IPS-20b (cell line): ENCODE data around the gene HUS1.
"Not testable (repeated sequence)": the region's sequence is repeated elsewhere in the genome, so short reads cannot be mapped to it uniquely, and the experiment has no call there.

Experiments
- H3K27ac ChIP-seq: one replicate; pipeline ENCODE4 v1.5.1; 2013; ENCODE audit warnings: low read length
- H3K27me3 ChIP-seq: 2 replicates; pipeline ENCODE4 v1.6.1; 2013; ENCODE audit warnings: mild to moderate bottlenecking, low read length, inconsistent platforms; ENCODE audit not compliant: insufficient read depth
- H3K36me3 ChIP-seq: 2 replicates; pipeline ENCODE4 v1.6.1; 2013; ENCODE audit warnings: low read depth, mild to moderate bottlenecking, inconsistent platforms, low read length, moderate library complexity; ENCODE audit not compliant: insufficient read depth
- H3K4me1 ChIP-seq: 2 replicates; pipeline ENCODE4 v1.6.1; 2013; ENCODE audit warnings: mild to moderate bottlenecking, control low read depth, inconsistent platforms, low read length, moderate library complexity; ENCODE audit not compliant: insufficient read depth
- H3K4me3 ChIP-seq: 2 replicates; pipeline ENCODE4 v1.5.1; 2013; ENCODE audit warnings: mild to moderate bottlenecking, low read length, inconsistent platforms
- H3K9ac ChIP-seq: 2 replicates; pipeline ENCODE4 v1.6.1; 2013; ENCODE audit warnings: low read depth, mild to moderate bottlenecking, inconsistent platforms, low read length, moderate library complexity
- H3K9me3 ChIP-seq: 2 replicates; pipeline ENCODE4 v1.6.1; 2013; ENCODE audit warnings: mild to moderate bottlenecking, low read depth, low read length, inconsistent platforms; ENCODE audit not compliant: insufficient read depth

HUS1 gene

DNA sequence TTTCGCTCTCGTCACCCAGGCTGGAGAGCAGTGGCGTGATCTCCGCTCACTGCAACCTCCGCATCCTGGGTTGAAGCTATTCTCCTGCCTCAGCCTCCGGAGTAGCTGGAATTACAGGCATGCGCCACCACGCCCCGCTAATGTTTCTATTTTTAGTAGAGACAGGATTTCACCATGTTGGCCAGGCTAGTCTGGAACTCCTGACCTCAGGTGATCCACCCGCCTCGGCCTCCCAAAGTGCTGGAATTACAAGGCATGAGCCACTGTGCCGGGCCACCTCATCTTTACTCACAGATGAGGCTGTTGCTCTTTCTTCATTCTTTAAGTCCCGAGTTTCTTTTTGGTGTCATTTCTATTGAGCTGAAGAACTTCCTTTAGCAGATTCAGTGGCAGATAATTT, 20.7 kb upstream of the HUS1 start:
- not testable (repeated sequence) for H3K4me3 ChIP-seq, H3K9me3 ChIP-seq, H3K4me1 ChIP-seq, H3K36me3 ChIP-seq, H3K27me3 ChIP-seq, H3K9ac ChIP-seq, H3K27ac ChIP-seq

DNA sequence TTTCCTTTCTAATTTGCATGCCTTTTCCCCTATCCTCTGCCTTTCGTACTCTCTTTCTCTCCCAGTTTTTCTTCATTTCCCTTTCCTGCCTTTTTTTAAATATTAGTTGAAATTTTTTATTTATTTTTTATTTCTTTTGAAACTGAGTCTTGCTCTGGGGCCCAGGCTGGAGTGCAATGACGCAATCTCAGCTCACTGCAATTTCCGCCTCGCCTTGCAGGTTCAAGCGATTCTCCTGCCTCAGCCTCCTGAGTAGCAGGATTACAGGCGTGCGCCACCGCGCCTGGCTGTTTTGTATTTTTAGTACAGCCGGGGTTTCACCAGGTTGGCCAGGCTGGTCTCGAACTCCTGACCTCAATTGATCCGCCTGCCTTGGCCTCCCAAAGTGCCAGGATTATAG, 20.0 kb upstream of the HUS1 start:
- H3K4me1 ChIP-seq = no peaks in the 10 kb centered on the region
- H3K4me3 ChIP-seq = no peak overlapping the region
- no peaks in the 10 kb centered on the region for H3K27me3 ChIP-seq
- no peaks in the 10 kb centered on the region for H3K36me3 ChIP-seq
- H3K9me3 ChIP-seq = no peaks in the 10 kb centered on the region
- no peak overlapping the region for H3K9ac ChIP-seq
- H3K27ac ChIP-seq = no peak overlapping the region

DNA sequence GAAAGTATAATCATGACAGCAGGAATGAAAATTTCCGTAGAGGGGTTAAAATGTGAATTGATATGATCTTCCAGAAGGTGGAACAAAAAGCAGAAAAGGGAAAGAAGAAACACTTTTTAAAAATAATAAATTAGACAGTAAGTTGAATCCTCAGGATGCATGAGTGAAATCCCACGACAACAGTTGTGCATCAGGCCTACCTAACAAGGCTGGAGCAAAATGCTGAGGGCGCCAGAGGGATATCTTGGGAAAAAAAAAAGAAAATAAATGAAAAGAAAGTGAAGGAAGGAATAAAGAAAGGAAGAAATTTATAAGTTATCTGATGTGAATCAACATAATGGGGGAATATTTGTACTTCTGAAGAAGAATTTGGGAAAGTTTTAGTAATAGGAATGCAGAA, 13.0 kb upstream of the HUS1 start:
- H3K27me3 ChIP-seq = no peaks in the 10 kb centered on the region
- peaks cover 8% of the 10 kb centered on the region; the same call in 1 of the 2 replicates for H3K4me1 ChIP-seq
- H3K9me3 ChIP-seq = no peaks in the 10 kb centered on the region
- no peak overlapping the region for H3K27ac ChIP-seq
- peak overlapping the region; percentile 29; the same call in 1 of the 2 replicates for H3K9ac ChIP-seq
- peak overlapping the region; percentile 52; the same call in 1 of the 2 replicates for H3K4me3 ChIP-seq
- H3K36me3 ChIP-seq = no peaks in the 10 kb centered on the region

DNA sequence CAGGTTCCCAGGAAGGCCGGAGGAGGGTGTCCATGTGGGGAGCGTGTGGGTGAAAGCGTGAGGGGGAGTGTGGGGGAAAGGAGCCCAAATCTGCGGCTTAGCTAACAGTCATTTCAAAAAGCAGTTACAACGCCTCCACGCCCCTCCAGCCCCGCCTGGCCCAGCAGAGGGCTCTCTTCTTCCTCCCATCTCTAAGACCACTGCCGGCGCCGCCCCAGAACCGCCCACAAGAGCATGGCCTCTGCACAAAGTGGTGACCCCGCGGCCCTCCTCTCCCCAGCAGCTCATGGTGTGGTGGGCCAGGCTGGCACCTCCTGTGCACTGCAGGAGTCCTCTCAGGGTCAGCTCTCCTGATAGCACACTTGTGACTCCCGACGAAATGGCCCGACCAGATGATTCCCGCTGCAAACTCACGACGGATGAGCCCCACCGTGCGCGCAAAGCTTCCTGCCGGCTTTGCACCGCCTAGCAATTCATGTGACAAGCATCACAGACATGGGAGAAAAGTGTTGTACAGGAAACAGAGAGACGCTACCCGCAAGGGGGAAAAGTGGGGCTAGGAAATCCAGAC, 12.4 kb upstream of the HUS1 start:
- Histone ChIP-seq H3K27ac (no peak overlapping the region), H3K27me3 (no peaks in the 10 kb centered on the region), H3K4me3 (peak overlapping the region; percentile 52; the same call in 1 of the 2 replicates), H3K36me3 (no peaks in the 10 kb centered on the region), H3K4me1 (peaks cover 8% of the 10 kb centered on the region; the same call in 1 of the 2 replicates), H3K9me3 (no peaks in the 10 kb centered on the region), H3K9ac (peak overlapping the region; percentile 29; the same call in 1 of the 2 replicates)

DNA sequence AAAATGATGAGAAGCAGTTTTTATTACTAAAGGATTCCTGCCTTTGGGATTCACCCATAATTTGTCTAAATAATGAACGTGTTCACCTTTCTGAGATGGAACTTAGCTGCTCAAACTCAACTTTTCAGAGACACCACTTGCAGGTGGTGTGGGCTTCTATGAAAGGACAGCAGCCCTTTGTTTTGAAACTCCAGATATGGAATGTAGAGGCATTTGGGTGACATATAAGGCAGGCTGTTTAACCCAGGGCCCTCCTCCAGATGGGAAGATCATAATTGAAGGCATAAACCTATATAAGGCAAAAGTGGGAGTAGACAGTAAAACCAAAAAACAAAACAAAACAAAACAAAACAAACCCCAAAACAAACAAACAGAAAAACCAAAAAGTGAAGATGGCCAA, 11.9 kb upstream of the HUS1 start:
- Histone ChIP-seq H3K4me3 (peak overlapping the region; percentile 52; the same call in 1 of the 2 replicates), H3K9ac (no peak overlapping the region)

DNA sequence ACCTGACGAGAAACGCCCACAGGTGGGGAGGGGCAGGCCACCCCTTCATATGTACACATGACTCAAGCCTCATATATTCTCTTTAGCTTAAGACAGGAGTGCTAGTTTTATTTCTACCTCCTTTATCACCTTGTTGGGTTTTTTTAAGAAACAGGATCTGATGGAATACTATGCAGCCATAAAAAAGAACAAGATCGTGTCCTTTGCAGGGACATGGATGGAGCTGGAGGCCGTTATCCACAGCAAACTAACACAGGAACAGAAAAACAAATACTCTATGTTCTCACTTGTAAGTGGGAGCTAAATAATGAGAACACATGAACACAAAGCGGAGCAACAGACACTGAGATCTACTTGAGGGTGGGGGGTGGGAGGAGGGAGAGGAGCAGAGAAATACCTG, 11.2 kb upstream of the HUS1 start:
- Histone ChIP-seq H3K9me3 (no peaks in the 10 kb centered on the region), H3K27ac (no peak overlapping the region), H3K4me1 (peaks cover 8% of the 10 kb centered on the region; the same call in 1 of the 2 replicates), H3K9ac (no peak overlapping the region), H3K27me3 (no peaks in the 10 kb centered on the region), H3K4me3 (no peak overlapping the region), H3K36me3 (no peaks in the 10 kb centered on the region)

More for the DNA sequence above, 11.9 kb upstream of the HUS1 start:
- peaks cover 8% of the 10 kb centered on the region; the same call in 1 of the 2 replicates for H3K4me1 ChIP-seq
- no peak overlapping the region for H3K27ac ChIP-seq
- H3K9me3 ChIP-seq = no peaks in the 10 kb centered on the region
- H3K27me3 ChIP-seq = no peaks in the 10 kb centered on the region
- H3K36me3 ChIP-seq = no peaks in the 10 kb centered on the region

DNA sequence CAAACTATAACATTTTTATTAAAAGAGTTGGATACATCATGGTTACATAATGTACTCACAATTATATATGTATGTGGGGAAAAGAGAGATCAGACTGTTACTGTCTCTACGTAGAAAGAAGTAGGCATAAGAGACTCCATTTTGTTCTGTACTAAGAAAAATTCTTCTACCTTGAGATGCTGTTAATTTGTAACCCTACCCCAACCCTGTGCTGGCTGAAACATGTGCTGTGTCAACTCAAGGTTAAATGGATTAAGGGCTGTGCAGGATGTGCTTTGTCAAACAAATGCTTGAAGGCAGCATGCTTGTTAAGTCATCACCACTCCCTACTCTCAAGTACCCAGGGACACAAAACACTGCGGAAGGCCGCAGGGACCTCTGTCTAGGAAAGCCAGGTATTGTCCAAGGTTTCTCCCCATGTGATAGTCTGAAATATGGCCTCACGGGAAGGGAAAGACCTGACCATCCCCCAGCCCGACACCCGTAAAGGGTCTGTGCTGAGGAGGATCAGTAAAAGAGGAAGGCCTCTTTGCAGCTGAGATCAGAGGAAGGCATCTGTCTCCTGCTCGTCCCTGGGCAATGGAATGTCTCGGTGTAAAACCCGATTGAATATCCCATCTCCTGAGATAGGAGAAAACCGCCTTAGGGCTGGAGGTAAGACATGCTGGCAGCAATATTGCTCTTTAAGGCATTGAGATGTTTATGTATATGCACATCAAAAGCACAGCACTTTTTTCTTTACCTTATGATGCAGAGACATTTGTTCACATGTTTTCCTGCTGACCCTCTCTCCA, 10.4 kb upstream of the HUS1 start:
- not testable (repeated sequence) for H3K27ac ChIP-seq, H3K36me3 ChIP-seq, H3K9me3 ChIP-seq, H3K4me1 ChIP-seq, H3K27me3 ChIP-seq, H3K4me3 ChIP-seq, H3K9ac ChIP-seq

DNA sequence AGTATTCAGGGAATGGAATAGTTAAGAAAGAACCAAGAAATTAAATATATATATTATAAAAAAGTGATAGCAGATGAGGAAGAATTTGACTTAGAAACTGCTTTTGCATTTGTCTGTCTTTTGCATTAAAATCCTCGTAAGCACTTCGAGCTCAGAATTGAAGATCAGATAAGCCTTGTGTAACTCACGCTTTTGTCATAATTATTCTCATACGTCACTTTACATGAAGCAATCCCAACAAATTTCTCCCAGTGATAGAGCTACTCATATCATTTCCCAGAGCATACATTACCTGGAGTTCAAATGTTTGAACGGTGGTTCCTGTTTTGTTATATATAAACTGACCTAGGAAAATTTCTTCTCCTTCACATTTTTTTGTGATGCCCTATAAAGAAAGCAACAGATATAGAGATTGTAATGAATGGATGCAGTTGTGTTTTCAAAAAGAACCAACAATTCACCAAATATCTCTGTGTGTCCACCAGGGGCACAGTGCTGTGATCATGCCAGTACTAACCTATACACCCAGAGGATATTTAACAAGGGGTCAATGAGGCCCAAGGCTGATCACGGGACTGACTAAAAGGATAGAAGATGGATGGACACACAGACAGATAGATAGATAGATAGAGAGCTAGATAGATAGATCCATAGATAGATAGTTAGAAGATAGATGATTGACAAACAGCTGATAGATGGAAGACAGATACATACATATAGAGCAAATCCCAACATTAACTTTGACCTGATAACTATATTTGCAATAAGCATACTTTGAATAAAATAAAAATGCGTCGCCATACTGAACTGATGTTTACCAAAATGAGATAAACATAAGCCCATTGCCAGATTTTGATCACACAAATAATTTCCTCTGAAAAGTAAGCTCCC, 9.3 kb upstream of the HUS1 start:
- Histone ChIP-seq H3K4me1 (peaks cover 8% of the 10 kb centered on the region; the same call in 1 of the 2 replicates), H3K4me3 (no peak overlapping the region), H3K36me3 (no peaks in the 10 kb centered on the region), H3K9me3 (no peaks in the 10 kb centered on the region), H3K27me3 (no peaks in the 10 kb centered on the region), H3K27ac (no peak overlapping the region), H3K9ac (no peak overlapping the region)

DNA sequence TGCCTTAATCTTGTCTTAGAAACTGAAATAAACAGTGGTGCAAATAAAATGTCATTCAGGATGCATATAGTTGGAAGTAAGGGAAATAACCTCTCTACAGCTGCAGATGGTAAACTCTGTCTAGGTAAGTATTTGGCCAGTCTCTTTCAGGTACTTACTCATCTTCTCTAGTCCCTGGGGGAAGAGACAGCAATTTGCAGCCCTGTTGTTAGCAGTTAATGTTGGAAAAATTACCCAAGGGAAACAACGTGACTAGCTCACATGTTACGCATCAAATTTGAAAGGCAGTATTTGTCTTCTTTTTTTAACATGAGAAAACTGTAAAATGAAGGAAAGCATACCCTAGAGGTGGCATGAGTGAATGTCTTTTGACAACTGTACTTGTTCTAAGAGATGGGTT, 3.2 kb upstream of the HUS1 start:
- H3K27ac ChIP-seq = no peak overlapping the region
- no peaks in the 10 kb centered on the region for H3K27me3 ChIP-seq
- H3K36me3 ChIP-seq = peaks cover 11% of the 10 kb centered on the region
- no peak overlapping the region for H3K9ac ChIP-seq
- H3K9me3 ChIP-seq = no peaks in the 10 kb centered on the region
- H3K4me1 ChIP-seq = peaks cover 3% of the 10 kb centered on the region; the same call in 1 of the 2 replicates
- no peak overlapping the region for H3K4me3 ChIP-seq

DNA sequence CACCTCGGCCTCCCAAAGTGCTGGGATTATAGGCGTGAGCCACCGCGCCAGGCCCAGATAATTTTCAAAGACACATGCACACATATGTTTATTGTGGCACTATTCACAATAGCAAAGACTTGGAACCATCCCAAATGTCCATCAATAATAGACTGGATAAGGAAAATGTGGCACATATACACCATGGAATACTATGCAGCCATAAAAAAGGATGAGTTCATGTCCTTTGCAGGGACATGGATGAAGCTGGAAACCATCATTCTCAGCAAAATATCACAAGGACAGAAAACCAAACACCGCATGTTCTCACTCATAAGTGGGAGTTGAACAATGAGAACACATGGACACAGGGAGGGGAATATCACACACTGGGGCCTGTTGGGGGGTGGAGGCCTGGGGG, 1.2 kb upstream of the HUS1 start:
- peaks cover 30% of the 10 kb centered on the region for H3K36me3 ChIP-seq
- H3K9ac ChIP-seq, H3K4me3 ChIP-seq, H3K4me1 ChIP-seq, H3K27ac ChIP-seq, H3K27me3 ChIP-seq, H3K9me3 ChIP-seq: not testable (repeated sequence)

DNA sequence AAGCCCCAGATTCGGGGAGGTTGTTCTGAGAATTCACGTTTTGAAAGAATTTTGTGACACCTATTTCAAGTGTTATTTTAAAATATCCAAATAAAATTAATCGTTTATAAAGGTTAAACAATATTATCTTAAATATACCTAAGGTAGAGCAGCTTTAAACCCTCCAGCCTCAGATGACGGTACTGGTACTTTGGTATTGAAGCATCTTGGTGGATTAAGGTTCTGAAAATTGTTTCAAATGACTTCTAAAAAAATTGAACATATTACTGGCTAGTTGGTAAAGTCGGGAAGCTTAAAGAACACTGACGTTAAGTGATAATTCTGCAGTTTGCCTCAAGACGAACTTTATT, 392 bp upstream of the HUS1 start:
- peaks cover 38% of the 10 kb centered on the region for H3K36me3 ChIP-seq
- no peak overlapping the region; the same call in 1 of the 2 replicates for H3K9ac ChIP-seq
- H3K9me3 ChIP-seq = no peaks in the 10 kb centered on the region
- no peak overlapping the region for H3K27ac ChIP-seq
- peak overlapping the region; percentile 91 for H3K4me3 ChIP-seq
- H3K27me3 ChIP-seq = no peaks in the 10 kb centered on the region
- peaks cover 3% of the 10 kb centered on the region; the same call in 1 of the 2 replicates for H3K4me1 ChIP-seq
